OCI-LY1 (cell line): ENCODE results near the gene ADCY4.

Experiments used
- H2AFZ ChIP-seq: fragments of 200-600 bp; sonication (generic), shearing (Covaris generic); 2 replicates; pipeline ENCODE4 v1.6.0; 2014; ENCODE audit warnings: antibody characterized with exemption, mild to moderate bottlenecking, low read length
- H3F3A ChIP-seq: fragments of 200-600 bp; sonication (generic), shearing (Covaris generic); 2 replicates; pipeline ENCODE4 v1.6.0; 2014; ENCODE audit warnings: mild to moderate bottlenecking, antibody characterized with exemption, low read length, moderate library complexity; ENCODE audit not compliant: insufficient read depth
- H3K27ac ChIP-seq: fragments of 200-600 bp; sonication (generic); 2 replicates; pipeline ENCODE4 v1.5.1; 2014; ENCODE audit warnings: low read length, mixed run types, mild to moderate bottlenecking, low read depth; ENCODE audit not compliant: poor library complexity, severe bottlenecking
- H3K27me3 ChIP-seq: fragments of 200-600 bp; sonication (generic); 2 replicates; pipeline ENCODE4 v1.6.0; 2014; ENCODE audit warnings: antibody characterized with exemption, mild to moderate bottlenecking, low read length, moderate library complexity; ENCODE audit not compliant: insufficient read depth
- H3K36me3 ChIP-seq: fragments of 200-600 bp; sonication (generic); 2 replicates; pipeline ENCODE4 v1.6.1; 2014; ENCODE audit warnings: mild to moderate bottlenecking, antibody characterized with exemption, low read length, moderate library complexity, mixed read lengths; ENCODE audit not compliant: insufficient read depth
- H3K4me1 ChIP-seq: fragments of 200-600 bp; sonication (generic); 2 replicates; pipeline ENCODE4 v1.5.1; 2014; ENCODE audit warnings: mild to moderate bottlenecking, low read length, moderate library complexity; ENCODE audit not compliant: insufficient read depth, severe bottlenecking
- H3K4me2 ChIP-seq: fragments of 200-600 bp; sonication (generic), shearing (Covaris generic); 2 replicates; pipeline ENCODE4 v1.6.1; 2014; ENCODE audit warnings: low read length
- H3K4me3 ChIP-seq: fragments of 200-600 bp; sonication (generic); 2 replicates; pipeline ENCODE4 v1.5.1; 2014; ENCODE audit warnings: low read length, low read depth, mild to moderate bottlenecking, mixed read lengths; ENCODE audit not compliant: poor library complexity, severe bottlenecking
- H3K79me2 ChIP-seq: fragments of 200-600 bp; shearing (Covaris generic); 2 replicates; pipeline ENCODE4 v1.6.1; 2016; ENCODE audit warnings: mixed run types, low read length, mixed read lengths; ENCODE audit not compliant: insufficient read depth
- H3K9ac ChIP-seq: fragments of 200-600 bp; sonication (generic), shearing (Covaris generic); 2 replicates; pipeline ENCODE4 v1.6.1; 2014; ENCODE audit warnings: mild to moderate bottlenecking, low read length, mixed read lengths
- H3K9me2 ChIP-seq: fragments of 200-600 bp; sonication (generic), shearing (Covaris generic); 2 replicates; pipeline ENCODE4 v1.6.1; 2014; ENCODE audit warnings: low read depth, mild to moderate bottlenecking, low read length, mixed read lengths
- H3K9me3 ChIP-seq: fragments of 200-600 bp; shearing (Covaris generic); 2 replicates; pipeline ENCODE4 v1.6.1; 2014; ENCODE audit warnings: low read length, mixed read lengths
- H4K20me1 ChIP-seq: fragments of 200-600 bp; sonication (generic), shearing (Covaris generic); 2 replicates; pipeline ENCODE4 v1.6.0; 2016; ENCODE audit warnings: mild to moderate bottlenecking, low read length; ENCODE audit not compliant: insufficient read depth
- EZH2 ChIP-seq: fragments of 200-600 bp; sonication (generic), shearing (Covaris generic); IDR thresholded peaks from 2 replicates; pipeline ENCODE4 v1.8.0; 2017; ENCODE audit warnings: borderline replicate concordance, mixed run types, mild to moderate bottlenecking, antibody characterized with exemption, low read length, moderate library complexity, mixed read lengths
- TF ChIP-seq, protein P1 (sequence below): fragments of 200-600 bp; sonication (generic), shearing (Covaris generic); IDR thresholded peaks from 2 replicates; pipeline ENCODE4 v1.5.1; 2017; ENCODE audit warnings: mild to moderate bottlenecking, antibody characterized with exemption, low read length, moderate library complexity, mixed read lengths

ADCY4 gene

DNA sequence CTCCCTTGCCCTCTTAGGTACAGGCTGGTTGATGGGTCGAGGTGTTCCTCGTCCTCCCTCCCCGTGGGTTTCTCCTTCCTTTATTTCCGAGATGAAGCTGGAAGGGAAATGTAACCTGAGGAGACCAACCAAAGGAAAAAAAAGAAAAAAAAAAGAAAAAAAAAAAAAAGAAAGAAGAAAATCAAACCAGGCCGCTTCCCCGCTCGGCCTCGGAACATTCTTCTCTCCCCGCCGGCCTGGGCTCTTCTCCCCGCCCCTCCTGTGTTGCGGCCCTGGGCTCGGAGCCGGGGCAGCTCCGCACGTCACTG is 31.5 kb upstream of the ADCY4 start:
- Histone ChIP-seq H3K4me1 (peaks cover 38% of the 10 kb centered on the region), H3K9me3 (no peaks in the 10 kb centered on the region), H3K79me2 (no peaks in the 10 kb centered on the region), H3K36me3 (no peaks in the 10 kb centered on the region), H3K27ac (peak overlapping the region; percentile 93), H3F3A (no peaks in the 10 kb centered on the region), H3K9ac (peak overlapping the region; percentile 77), H2AFZ (no peak overlapping the region), H4K20me1 (no peaks in the 10 kb centered on the region), H3K4me2 (peak overlapping the region; percentile 89), H3K27me3 (no peaks in the 10 kb centered on the region), H3K4me3 (peak overlapping the region; percentile 68), H3K9me2 (no peaks in the 10 kb centered on the region)
- TF ChIP-seq EZH2 = no peak
- TF ChIP-seq, protein P1, sequence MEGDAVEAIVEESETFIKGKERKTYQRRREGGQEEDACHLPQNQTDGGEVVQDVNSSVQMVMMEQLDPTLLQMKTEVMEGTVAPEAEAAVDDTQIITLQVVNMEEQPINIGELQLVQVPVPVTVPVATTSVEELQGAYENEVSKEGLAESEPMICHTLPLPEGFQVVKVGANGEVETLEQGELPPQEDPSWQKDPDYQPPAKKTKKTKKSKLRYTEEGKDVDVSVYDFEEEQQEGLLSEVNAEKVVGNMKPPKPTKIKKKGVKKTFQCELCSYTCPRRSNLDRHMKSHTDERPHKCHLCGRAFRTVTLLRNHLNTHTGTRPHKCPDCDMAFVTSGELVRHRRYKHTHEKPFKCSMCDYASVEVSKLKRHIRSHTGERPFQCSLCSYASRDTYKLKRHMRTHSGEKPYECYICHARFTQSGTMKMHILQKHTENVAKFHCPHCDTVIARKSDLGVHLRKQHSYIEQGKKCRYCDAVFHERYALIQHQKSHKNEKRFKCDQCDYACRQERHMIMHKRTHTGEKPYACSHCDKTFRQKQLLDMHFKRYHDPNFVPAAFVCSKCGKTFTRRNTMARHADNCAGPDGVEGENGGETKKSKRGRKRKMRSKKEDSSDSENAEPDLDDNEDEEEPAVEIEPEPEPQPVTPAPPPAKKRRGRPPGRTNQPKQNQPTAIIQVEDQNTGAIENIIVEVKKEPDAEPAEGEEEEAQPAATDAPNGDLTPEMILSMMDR = no peak

DNA sequence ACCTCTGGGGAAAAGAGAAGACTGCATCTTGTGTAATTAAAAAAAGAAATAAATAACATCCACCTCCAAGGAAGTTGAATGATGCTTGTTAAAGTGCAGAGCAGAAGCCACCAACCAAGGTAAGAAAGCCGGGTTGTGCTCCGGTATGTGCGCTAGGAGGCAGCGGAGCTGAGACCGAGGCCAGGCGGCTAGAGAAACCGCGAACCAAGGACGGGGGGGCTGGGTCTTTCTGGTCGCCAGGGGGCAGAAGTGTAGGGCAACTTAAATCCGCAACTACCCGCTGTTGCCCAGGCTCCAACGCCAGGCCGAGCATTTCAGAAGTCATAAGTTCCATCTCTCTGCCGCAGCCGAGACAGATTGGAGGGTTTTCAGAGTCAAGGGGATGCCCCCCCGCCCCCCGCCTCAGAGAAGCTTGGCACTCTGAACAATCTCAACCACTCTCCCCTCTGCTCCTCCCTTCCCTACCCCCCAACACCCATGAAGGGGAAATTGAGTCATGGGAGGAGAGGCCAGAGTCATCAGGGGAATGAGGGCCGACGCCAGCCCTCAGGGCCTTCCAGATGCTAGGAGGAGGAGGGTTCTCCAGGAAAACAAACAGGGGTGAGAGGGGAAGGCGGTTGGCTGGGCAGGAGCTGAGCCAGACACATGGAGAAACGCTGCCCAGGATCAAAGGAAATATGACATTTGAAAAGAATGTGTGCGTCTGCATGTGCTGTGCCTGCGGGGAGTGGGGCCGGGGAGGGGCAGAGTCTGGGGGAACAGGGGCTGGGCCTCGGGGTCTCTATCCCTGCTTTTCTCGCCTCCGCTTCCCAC is 30.9 kb upstream of the ADCY4 start:
- no peak overlapping the region for H2AFZ ChIP-seq

DNA sequence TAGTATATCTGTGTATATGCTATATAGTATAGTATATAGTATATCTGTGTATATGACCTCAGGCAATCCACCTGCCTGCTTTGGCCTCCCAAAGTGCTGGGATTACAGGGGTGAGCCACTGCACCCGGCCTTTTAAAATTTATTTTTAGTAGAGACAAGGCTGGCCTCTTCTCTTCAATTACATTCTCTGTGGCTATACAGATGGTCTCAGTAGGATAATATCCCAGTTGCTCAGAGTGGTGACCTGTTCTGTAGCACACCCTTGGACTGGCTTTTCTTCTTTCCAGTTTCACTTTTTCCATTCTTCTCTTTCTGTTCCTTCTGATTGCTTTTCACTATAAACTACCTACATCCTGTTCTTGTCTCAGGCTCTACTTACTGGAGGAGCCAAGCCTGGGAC is 30.0 kb upstream of the ADCY4 start:
- H3K4me3 ChIP-seq = no peak overlapping the region
- H2AFZ ChIP-seq = no peak overlapping the region
- H3K27me3 ChIP-seq = no peaks in the 10 kb centered on the region
- H3K4me2 ChIP-seq = no peak overlapping the region
- no peak for TF ChIP-seq EZH2
- TF ChIP-seq, protein P1 = no peak
- no peaks in the 10 kb centered on the region for H3K9me2 ChIP-seq
- peaks cover 38% of the 10 kb centered on the region for H3K4me1 ChIP-seq
- no peak overlapping the region for H3K9ac ChIP-seq
- H3K36me3 ChIP-seq = no peaks in the 10 kb centered on the region
- H3K79me2 ChIP-seq = no peaks in the 10 kb centered on the region
- no peaks in the 10 kb centered on the region for H4K20me1 ChIP-seq
- no peaks in the 10 kb centered on the region for H3F3A ChIP-seq
- no peak overlapping the region for H3K27ac ChIP-seq
- no peaks in the 10 kb centered on the region for H3K9me3 ChIP-seq

More for the DNA sequence above, 30.9 kb upstream of the ADCY4 start:
- peak overlapping the region; percentile 77 for H3K9ac ChIP-seq
- no peaks in the 10 kb centered on the region for H3K9me3 ChIP-seq
- H3K36me3 ChIP-seq = no peaks in the 10 kb centered on the region
- H3K4me1 ChIP-seq = peaks cover 38% of the 10 kb centered on the region
- no peaks in the 10 kb centered on the region for H3F3A ChIP-seq
- no peaks in the 10 kb centered on the region for H3K79me2 ChIP-seq
- H3K4me3 ChIP-seq = peak overlapping the region; percentile 68
- no peaks in the 10 kb centered on the region for H4K20me1 ChIP-seq
- no peak for TF ChIP-seq EZH2
- TF ChIP-seq, protein P1 = peak; percentile 99
- H3K27me3 ChIP-seq = no peaks in the 10 kb centered on the region
- H3K27ac ChIP-seq = peak overlapping the region; percentile 93
- H3K4me2 ChIP-seq = peak overlapping the region; percentile 89
- H3K9me2 ChIP-seq = no peaks in the 10 kb centered on the region
